Endothelial cell (in vitro differentiated cells): ENCODE measurements around the gene KRT26. TPM values are rescaled to one million over a fixed set of nuclear protein-coding genes. Genes with fewer than 3 reads are reported as not detected.

Experiments
- DNase-seq: peaks from one replicate; pipeline ENCODE4 v3.0.0; 2021; ENCODE audit warnings: low spot score
- H3K27ac Mint-ChIP-seq: one replicate; pipeline ENCODE4 v1.8.0; 2021; ENCODE audit warnings: mixed read lengths, inconsistent platforms; ENCODE audit not compliant: unreplicated experiment
- H3K27me3 Mint-ChIP-seq: one replicate; pipeline ENCODE4 v1.8.0; 2021; ENCODE audit warnings: mild to moderate bottlenecking, moderate library complexity, mixed read lengths, inconsistent platforms; ENCODE audit not compliant: unreplicated experiment
- H3K36me3 Mint-ChIP-seq: one replicate; pipeline ENCODE4 v1.8.0; 2021; ENCODE audit warnings: mild to moderate bottlenecking, low read depth, mixed read lengths, inconsistent platforms; ENCODE audit not compliant: unreplicated experiment
- H3K4me1 Mint-ChIP-seq: one replicate; pipeline ENCODE4 v1.8.0; 2021; ENCODE audit warnings: mild to moderate bottlenecking, mixed read lengths, inconsistent platforms; ENCODE audit not compliant: unreplicated experiment
- H3K4me3 Mint-ChIP-seq: one replicate; pipeline ENCODE4 v1.8.0; 2021; ENCODE audit warnings: mild to moderate bottlenecking, mixed read lengths, inconsistent platforms; ENCODE audit not compliant: unreplicated experiment
- H3K9me3 Mint-ChIP-seq: one replicate; pipeline ENCODE4 v1.8.0; 2021; ENCODE audit warnings: mixed read lengths, inconsistent platforms; ENCODE audit not compliant: unreplicated experiment
- CTCF ChIP-seq: fragments of 200-600 bp; sonication (generic); IDR thresholded peaks from one replicate; pipeline ENCODE4 v1.5.0; 2021; ENCODE audit warnings: antibody characterized with exemption; ENCODE audit not compliant: unreplicated experiment
- total RNA-seq: library from RNA; stranded (reverse); fragmentation: NEBNext Ultra II Directional; extraction: Animal tissue kit (Norgen Biotek cat#: 25700); gene quantifications from one replicate; pipeline ENCODE4 v1.2.1, GENCODE V29; 2021; ENCODE audit not compliant: unreplicated experiment

Gene KRT26
- total RNA-seq, 1 donor from 2014 or later = not detected

GRCh38 chr17:40775945-40776344, 3.9 kb upstream of the KRT26 start:
- no peaks in the 10 kb centered on the region for H3K9me3 Mint-ChIP-seq
- no peak overlapping the region for H3K4me3 Mint-ChIP-seq
- H3K4me1 Mint-ChIP-seq = no peaks in the 10 kb centered on the region
- no peak overlapping the region for H3K27ac Mint-ChIP-seq
- TF ChIP-seq CTCF = no peak
- DNase-seq = no peak
- no peaks in the 10 kb centered on the region for H3K27me3 Mint-ChIP-seq
- no peaks in the 10 kb centered on the region for H3K36me3 Mint-ChIP-seq

- peaks cover 4% of the 10 kb centered on the region for H3K36me3 Mint-ChIP-seq
- peaks cover 5% of the 10 kb centered on the region for H3K9me3 Mint-ChIP-seq
- no peak overlapping the region for H3K4me3 Mint-ChIP-seq
- H3K4me1 Mint-ChIP-seq = no peaks in the 10 kb centered on the region
- H3K27ac Mint-ChIP-seq = no peak overlapping the region
- H3K27me3 Mint-ChIP-seq = no peaks in the 10 kb centered on the region
- TF ChIP-seq CTCF = no peak
- no peak for DNase-seq
These were observed 6.3 kb downstream of the KRT26 start for GRCh38 chr17:40765657-40766056.

GRCh38 chr17:40763752-40764151, 8.2 kb downstream of the KRT26 start:
- H3K27me3 Mint-ChIP-seq = no peaks in the 10 kb centered on the region
- TF ChIP-seq CTCF = no peak
- DNase-seq = no peak
- H3K9me3 Mint-ChIP-seq = peaks cover 5% of the 10 kb centered on the region
- no peak overlapping the region for H3K27ac Mint-ChIP-seq
- no peak overlapping the region for H3K4me3 Mint-ChIP-seq
- peaks cover 4% of the 10 kb centered on the region for H3K36me3 Mint-ChIP-seq
- no peaks in the 10 kb centered on the region for H3K4me1 Mint-ChIP-seq

GRCh38 chr17:40760105-40761016, 11.6 kb downstream of the KRT26 start:
- Mint-ChIP-seq H3K36me3 (peaks cover 4% of the 10 kb centered on the region), H3K9me3 (peaks cover 5% of the 10 kb centered on the region), H3K27me3 (no peaks in the 10 kb centered on the region), H3K4me3 (no peak overlapping the region), H3K27ac (no peak overlapping the region), H3K4me1 (no peaks in the 10 kb centered on the region)
- TF ChIP-seq CTCF = no peak
- no peak for DNase-seq

- Mint-ChIP-seq H3K27ac (no peak within 1 kb of the TSS), H3K4me3 (no peak within 1 kb of the TSS), H3K36me3 (no peaks in the 10 kb centered on the region), H3K27me3 (no peaks in the 10 kb centered on the region), H3K9me3 (no peaks in the 10 kb centered on the region), H3K4me1 (no peaks in the 10 kb centered on the region)
- TF ChIP-seq CTCF = no peak
- no peak for DNase-seq
These were observed 16.8 kb downstream of the KRT26 start, which contains the start of gene KRT25 for GRCh38 chr17:40755231-40755630. Gene KRT25 (minus strand): TSS chr17:40755331. CDS start chr17:40755271, 60 bp downstream.
